Inferior parietal cortex (tissue), 1 donor: ENCODE data around the gene C1orf159.
"Not testable (repeated sequence)": the region's sequence is repeated elsewhere in the genome, so short reads cannot be mapped to it uniquely, and the experiment has no call there.

Source experiments
- DNase-seq: peaks from one replicate; pipeline ENCODE4 v3.0.0-alpha.2; 2016; ENCODE audit errors: extremely low spot score

C1orf159 gene

GRCh38 chr1:1067284-1067859 lies 48.5 kb downstream of the C1orf159 start:
- no peak for DNase-seq

- no peak for DNase-seq
Observed at GRCh38 chr1:1066403-1067283, 49.2 kb downstream of the C1orf159 start.

GRCh38 chr1:1065940-1066304 lies 50.0 kb downstream of the C1orf159 start:
- not testable (repeated sequence) for DNase-seq

DNA sequence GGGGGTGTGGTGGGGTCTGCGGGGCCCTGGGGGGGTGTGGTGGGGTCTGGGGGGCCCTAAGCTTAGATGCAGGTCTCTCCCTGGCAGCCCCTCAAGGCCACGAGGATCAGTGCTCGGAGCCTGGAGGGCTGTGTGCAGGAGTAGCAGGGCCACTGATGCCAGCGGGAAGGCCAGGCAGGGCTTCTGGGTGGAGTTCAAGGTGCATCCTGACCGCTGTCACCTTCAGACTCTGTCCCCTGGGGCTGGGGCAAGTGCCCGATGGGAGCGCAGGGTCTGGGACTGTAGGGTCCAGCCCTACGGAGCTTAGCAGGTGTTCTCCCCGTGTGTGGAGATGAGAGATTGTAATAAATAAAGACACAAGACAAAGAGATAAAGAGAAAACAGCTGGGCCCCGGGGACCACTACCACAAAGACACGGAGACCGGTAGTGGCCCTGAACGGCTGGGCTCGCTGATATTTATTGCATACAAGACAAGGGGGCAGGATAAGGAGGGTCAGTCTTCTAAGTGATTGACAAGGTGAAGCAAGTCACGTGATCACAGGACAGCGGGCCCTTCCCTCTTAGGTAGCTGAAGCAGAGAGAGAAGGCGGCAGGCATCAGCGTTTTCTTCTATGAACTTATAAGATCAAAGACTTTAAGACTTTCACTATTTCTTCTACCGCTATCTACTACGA lies 50.5 kb downstream of the C1orf159 start:
- no peak for DNase-seq

DNA sequence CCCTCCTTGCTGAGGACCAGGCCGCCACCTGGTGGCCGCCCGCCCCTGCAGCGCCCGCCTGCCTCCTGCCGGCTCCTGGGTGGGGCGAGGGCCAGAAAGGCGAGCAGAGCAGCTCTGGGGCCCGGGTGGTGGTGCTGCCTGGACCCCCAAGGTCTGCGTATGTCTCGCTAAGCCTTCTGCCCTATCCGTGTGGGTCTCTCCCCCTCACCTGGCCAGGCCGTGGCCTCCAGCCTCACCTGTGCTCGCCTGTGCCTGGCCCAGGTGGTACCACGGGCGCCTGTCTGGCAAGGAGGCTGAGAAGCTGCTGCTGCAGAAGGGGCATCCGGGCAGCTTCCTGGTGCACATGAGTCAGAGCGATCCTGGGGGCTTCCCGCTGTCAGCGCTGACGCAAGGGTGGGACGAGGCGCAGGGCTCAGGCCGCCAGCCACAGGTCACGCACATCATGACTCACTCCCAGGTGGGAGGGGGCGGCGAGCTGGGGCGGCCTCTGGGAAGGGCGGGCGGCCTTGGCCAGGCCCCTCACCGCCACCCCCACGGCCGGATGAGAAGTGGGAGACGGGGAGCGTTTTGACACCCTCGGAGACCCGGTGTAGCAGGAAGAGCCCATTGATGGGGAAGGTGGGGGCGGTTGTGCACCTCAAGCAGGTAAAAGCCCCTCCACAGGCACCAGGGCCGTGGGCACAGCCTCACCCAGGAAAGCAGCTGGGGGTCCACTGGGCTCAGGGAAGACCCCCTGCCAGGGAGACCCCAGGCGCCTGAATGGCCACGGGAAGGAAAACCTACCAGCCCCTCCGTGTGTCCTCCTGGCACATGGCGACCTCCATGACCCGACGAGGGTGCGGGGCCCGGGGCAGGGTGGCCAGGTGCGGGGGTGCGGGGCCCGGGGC lies 51.7 kb downstream of the C1orf159 start:
- peak; percentile 31 for DNase-seq

DNA sequence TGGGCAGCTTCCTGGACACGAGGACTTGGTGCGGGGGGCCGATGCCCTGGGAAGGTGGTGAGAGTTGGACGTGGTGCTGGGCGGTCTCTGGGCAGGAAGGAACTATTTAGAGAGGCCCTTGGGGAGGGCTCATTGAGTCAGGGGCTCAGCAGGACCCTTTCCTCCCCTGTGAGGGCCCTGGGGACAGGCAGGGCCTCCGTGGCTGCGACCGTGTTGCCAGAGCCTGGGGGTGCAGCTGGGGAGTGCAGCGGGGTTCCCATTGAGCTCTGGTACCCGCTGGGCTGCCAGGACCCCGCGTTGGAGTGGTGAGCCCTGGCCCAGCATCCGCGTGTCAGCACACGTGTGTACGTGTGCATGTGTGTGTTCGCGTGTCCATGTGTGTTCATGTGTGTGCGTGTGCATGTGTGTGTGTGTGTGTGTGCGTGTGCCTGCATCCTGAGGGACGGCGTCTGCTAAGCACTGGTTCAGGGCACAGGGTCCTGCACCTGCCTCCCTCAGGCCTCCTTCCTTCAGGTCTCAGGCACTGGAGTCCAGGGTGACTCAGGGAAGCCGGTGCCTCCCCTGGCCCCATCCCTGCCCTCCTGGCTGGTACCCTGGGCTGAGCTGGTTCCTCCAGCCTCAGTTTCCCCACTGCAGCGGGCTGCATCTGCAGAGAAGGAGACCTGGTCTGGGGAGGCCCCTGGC lies 52.5 kb downstream of the C1orf159 start:
- no peak for DNase-seq

- no peak for DNase-seq
Observed at GRCh38 chr1:1062348-1063163, 53.3 kb downstream of the C1orf159 start.

- DNase-seq: no peak
Observed at GRCh38 chr1:1061682-1062345, 54.1 kb downstream of the C1orf159 start.

DNA sequence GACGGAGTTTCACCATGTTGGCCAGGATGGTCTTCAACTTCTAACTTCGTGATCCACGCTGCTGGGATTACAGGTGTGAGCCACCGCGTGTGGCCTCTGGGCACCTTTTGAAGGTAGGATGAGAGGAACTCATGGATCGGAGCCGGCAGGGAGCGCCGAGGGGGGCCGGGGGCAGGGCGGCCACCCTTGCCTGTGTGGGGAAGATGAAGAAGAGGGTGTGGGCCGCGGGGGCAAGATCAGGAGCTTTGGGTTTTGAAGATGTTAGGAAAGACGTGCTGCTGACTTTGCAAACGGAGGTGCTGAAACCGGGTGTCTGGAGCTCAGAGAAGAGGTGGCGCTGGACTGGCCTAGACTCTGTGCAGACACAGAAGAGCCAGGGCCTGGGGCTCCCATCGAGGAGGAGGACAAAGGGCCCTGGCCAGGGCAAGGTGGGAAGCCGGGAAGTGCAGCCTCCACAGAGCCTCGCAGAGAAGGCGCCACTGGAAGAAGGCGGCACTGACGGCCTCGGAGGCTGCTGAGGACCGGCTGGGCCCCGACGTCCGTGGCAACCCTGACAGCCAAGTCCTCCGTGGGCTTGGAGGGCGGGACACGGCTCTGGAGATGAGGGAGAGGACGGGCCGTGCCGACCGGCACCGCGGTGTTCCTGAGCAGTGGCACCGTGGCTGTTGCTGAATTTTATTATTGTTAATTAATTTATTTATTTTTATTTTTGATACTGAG lies 55.4 kb downstream of the C1orf159 start:
- no peak for DNase-seq

- peak; percentile 74 for DNase-seq
Observed at GRCh38 chr1:1059494-1060280, 56.2 kb downstream of the C1orf159 start.

GRCh38 chr1:1058921-1059493 lies 56.9 kb downstream of the C1orf159 start:
- no peak for DNase-seq

GRCh38 chr1:1058088-1058905 lies 57.6 kb downstream of the C1orf159 start:
- DNase-seq: no peak

DNA sequence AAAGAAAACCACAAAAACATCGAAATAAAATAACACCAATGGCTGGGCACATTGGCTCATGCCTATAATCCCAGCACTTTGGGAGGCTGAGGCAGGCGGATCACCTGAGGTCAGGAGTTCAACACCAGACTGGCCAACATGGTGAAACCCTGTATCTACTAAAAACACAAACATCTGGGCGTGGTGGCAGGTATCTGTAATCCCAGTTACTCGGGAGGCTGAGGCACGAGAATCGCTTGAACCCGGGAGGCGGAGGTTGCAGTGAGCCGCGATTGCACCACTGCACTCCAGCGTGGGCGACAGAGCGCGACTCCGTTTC lies 58.2 kb downstream of the C1orf159 start:
- not testable (repeated sequence) for DNase-seq

DNA sequence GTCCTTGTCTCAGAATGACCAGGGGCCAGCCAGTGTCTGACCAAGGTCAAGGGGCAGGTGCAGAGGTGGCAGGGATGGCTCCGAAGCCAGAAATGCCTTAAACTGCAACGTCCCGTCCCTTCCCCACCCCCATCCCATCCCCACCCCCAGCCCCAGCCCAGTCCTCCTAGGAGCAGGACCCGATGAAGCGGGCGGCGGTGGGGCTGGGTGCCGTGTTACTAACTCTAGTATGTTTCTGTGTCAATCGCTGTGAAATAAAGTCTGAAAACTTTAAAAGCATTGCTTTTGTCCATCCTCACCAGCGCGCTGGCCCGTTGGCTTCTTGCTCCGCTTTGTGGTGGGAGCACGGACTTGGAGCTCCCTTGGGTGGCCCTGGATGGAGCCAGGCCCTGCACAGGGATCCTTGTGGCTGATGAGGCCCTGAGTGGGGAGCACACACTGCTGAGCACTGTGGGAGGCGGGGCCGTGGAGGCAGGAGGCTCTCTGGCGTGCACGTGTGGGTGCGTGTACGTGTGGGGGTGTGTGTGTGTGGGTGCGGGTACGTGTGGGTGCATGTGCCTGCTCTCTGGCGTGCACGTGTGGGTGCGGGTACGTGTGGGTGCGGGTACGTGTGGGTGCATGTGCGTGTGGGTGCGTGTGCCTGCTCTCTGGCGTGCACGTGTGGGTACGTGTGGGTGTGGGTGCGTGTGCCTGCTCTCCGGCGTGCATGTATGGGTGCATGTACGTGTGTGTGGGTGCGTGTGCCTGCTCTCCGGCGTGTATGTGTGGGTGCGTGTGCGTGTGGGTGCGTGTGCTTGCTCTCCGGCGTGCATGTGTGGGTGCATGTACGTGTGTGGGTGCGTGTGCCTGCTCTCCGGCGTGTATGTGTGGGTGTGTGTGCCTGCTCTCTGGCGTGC lies 59.8 kb downstream of the C1orf159 start:
- no peak for DNase-seq

DNA sequence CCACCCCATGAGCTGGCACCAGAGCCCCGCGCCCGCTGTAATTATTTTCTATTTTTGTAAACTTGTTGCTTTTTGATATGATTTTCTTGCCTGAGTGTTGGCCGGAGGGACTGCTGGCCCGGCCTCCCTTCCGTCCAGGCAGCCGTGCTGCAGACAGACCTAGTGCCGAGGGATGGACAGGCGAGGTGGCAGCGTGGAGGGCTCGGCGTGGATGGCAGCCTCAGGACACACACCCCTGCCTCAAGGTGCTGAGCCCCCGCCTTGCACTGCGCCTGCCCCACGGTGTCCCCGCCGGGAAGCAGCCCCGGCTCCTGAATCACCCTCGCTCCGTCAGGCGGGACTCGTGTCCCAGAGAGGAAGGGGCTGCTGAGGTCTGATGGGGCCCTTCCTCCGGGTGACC lies 60.9 kb downstream of the C1orf159 start:
- DNase-seq: no peak

GRCh38 chr1:1054099-1054700 lies 61.7 kb downstream of the C1orf159 start:
- no peak for DNase-seq
